Activated naive CD4-positive, alpha-beta T cell treated with anti-CD3 and anti-CD28 coated beads, Interleukin-2, amount 50 U/mL, for 16 hours (primary cell): Measurements from ENCODE around the gene PGBD1.

ENCODE experiments used
- DNase-seq: peaks from one replicate; pipeline ENCODE4 v3.0.0-alpha.2; 2020

The PGBD1 gene, protein sequence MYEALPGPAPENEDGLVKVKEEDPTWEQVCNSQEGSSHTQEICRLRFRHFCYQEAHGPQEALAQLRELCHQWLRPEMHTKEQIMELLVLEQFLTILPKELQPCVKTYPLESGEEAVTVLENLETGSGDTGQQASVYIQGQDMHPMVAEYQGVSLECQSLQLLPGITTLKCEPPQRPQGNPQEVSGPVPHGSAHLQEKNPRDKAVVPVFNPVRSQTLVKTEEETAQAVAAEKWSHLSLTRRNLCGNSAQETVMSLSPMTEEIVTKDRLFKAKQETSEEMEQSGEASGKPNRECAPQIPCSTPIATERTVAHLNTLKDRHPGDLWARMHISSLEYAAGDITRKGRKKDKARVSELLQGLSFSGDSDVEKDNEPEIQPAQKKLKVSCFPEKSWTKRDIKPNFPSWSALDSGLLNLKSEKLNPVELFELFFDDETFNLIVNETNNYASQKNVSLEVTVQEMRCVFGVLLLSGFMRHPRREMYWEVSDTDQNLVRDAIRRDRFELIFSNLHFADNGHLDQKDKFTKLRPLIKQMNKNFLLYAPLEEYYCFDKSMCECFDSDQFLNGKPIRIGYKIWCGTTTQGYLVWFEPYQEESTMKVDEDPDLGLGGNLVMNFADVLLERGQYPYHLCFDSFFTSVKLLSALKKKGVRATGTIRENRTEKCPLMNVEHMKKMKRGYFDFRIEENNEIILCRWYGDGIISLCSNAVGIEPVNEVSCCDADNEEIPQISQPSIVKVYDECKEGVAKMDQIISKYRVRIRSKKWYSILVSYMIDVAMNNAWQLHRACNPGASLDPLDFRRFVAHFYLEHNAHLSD

DNA sequence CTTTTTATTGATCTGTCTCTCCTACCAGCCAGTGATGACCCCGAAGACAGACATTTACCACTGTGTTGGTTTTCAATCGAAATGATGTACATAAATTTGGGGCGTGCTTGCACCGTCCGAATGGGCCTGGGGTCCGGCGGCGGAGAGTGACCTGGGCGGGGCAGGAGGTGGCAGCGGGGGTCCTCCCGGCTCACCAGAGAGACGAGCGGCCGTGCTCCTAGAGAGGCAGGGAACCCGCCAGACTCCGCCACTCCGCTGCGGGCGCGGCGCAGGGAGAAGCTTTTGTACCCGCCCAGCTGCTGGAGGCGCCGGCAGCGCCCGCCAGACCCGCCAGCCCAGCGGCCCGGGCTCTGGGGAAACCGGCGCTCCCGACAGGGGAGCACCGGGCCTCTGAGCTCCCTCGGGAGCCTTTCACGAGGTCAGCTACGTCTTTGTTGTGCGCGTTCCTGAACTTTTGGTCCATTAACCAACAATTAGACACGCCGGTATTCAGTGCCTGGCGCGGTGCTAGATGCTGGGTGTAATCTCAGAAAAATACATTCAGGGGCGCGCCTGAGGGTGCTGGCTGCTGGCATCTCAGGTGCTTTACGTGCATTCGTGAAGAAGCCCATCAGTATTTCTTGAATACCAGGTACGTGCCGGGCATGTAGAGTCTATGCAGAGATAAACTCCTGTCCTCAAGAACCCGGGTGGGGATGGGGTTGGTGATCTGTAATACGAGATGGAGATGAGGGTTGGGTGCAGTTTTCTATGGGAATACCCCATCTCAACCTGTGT, at the start of gene PGBD1:
TSS of gene PGBD1 (plus strand) at position 285 of the 777 bp plus-strand sequence. CDS start 2,242 bp downstream, outside the sequence.
- peak; percentile 53 for DNase-seq

DNA sequence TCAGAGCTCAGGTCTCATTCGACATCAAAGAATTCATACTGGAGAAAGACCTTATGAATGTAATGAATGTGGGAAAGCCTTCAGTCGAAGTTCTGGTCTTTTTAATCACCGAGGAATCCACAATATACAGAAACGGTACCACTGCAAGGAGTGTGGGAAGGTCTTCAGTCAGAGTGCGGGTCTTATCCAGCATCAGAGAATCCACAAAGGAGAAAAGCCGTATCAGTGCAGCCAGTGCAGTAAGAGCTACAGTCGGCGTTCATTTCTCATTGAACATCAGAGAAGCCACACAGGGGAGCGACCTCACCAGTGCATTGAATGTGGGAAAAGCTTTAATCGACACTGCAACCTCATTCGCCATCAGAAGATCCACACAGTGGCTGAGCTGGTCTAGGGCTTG, 48.6 kb upstream of the PGBD1 start:
- no peak for DNase-seq

DNA sequence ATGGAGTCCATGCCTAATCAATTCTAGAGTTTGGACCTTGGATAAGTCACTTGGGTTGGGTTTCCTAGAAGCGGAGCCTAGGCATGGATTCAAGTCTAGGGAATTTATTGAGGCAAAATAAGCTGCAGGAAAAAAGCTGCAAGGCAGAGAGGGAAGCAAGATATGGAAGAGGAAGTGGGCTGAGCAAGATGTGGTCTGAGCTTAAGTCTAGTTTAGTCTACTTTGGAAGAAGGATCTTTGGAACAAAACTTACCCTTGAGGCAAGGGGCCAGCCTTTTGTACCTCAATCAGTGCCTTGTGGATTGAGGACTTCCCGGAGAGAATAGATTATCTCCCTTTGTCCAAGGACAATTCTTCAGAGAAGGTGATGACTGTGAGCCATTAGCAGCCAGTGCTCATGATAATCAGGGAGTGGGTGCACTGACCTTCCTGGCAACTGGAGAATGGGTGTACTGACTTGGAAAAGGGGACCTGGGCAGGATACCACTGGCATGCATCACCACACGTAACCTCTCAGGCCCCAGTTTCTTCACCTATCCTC, 45.4 kb upstream of the PGBD1 start:
- DNase-seq: no peak

DNA sequence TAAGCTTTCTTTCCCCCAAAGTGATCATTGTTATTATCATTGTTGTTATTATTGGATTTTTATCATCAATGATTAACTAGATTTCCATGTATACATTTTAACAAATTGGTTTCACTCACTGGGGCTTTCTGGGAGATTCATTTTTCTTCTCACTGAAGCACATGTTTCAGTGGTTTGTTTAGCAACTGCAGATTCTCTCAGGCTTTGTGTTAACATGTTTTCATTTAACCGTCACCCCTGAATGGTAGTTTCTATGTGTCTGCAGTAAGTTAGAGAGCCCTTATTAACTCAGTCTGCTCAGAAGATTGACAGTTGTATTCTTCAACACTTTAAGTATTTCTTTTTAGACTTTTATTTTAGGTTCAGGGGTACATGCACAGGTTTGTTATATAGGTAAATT, 41.7 kb upstream of the PGBD1 start:
- no peak for DNase-seq

DNA sequence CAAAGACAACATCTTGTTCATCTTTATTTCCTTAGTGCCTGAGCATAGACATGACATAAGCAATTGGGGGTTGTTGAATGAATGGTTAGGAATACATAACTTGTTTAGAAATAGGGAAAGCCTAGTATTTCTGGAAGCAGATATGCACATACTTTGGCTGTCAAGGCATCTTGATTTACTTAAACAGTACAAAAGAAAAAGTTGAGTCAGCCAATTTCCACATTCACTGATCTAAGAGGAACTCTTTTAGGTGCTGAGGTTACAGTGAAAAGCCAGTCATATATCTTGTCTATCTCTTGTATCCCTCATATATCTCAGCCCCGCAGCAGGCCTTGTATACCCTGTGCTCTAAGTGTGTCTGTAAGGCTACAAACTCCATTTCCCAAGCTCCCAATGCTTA, 40.9 kb upstream of the PGBD1 start:
- no peak for DNase-seq

DNA sequence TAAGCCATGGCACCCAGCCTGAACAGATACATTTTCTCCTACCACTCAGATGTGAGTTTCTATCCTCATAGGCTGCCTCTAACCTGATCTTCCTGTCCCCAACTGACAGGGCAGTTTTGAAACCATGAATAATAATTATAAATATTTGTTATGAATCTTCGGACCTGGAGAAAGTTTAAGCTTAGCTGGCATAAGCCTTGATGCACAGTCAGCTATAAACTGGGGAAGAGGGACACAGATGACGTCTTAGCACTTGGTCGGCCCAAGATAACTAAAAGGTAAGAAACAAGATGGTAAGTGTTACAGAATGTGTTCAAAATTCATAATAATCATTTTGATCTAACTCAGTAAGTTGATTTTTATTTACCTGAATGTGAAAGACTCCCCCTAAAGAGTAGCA, 37.4 kb upstream of the PGBD1 start:
- DNase-seq: no peak

DNA sequence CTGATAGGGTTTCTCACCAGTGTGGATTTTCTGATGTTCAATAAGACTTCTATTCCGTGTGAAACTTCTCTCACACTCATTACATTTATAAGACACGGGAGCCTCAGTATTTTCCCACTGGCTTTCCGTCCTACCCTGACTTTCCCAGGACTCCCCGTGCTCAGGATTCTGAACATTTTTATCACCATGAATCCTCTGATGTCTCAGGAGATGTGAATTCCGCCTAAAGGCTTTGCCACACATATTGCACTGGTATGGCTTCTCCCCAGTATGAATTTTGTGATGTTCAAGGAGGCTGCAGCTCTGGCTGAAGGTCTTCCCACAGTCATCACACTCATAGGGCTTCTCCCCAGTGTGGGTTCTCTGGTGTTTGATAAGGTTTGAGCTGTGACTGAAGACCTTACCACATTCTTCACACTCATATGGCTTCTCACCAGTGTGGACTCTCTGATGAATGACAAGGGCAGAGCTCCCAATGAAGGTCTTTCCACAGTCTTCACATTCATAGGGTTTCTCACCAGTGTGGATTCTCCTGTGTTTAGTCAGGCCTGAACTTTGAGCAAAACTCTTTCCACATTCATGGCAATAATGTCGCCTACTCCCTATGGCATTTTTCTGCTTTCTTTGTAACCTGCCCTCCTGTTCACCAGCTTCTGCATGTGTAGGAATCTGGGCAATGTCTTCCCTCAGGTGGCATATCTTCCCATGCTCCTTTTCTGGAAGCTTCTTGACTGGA, 36.0 kb upstream of the PGBD1 start:
- no peak for DNase-seq

DNA sequence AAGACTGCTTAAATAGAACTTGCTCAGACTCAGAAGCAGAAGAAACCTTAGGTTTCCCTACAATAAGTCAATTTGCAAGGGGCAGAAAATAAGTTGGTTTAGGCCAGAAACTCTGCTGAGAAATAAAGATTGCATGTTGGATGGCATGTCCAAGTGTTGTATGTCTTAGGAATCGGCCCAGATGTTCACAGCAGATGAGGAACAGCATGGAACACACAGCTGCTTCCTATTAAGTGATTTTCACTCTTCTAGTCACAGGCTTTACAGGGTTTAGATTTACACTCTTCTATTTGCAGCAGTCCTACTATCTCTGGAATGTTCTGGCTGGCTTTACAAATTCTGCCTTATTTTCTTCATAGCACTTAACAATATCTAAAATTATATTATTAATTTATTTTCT, 32.5 kb upstream of the PGBD1 start:
- no peak for DNase-seq

DNA sequence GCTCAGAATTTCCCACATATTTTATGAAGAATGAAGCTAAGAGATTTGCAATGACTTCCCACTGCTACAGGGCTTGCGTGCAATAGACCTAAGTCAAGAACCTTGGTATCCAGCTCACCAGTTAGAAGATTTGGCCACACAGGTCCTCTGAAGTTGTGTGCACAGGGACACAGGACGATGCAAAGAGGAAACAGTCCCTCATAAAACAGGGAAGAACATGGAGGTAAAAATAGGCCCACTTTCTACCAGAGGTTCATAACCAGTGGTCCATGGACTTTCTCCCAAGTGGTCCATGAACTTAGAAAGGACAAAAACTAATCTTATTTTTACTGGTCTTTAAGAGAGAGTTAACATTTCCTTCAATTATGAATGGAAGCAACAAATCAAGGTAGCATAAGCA, 30.6 kb upstream of the PGBD1 start:
- no peak for DNase-seq

DNA sequence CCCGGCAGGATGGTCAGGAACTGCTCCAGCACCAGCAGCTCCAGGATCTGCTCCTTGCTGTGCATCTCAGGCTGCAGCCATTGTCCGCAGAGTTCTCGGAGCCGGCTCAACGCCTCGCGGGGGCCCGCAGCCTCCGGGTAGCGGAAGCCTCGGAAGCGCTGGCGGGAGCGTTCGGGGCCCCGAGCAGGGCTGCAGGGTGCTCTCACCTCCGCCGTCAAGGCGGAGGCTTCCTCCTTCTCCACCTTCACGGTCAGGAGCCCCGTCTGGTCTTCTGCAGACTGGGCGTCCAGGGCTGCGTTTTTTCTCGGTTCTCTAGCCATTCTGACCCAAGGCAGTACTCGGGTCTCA, 29.7 kb upstream of the PGBD1 start:
- peak; percentile 35 for DNase-seq

DNA sequence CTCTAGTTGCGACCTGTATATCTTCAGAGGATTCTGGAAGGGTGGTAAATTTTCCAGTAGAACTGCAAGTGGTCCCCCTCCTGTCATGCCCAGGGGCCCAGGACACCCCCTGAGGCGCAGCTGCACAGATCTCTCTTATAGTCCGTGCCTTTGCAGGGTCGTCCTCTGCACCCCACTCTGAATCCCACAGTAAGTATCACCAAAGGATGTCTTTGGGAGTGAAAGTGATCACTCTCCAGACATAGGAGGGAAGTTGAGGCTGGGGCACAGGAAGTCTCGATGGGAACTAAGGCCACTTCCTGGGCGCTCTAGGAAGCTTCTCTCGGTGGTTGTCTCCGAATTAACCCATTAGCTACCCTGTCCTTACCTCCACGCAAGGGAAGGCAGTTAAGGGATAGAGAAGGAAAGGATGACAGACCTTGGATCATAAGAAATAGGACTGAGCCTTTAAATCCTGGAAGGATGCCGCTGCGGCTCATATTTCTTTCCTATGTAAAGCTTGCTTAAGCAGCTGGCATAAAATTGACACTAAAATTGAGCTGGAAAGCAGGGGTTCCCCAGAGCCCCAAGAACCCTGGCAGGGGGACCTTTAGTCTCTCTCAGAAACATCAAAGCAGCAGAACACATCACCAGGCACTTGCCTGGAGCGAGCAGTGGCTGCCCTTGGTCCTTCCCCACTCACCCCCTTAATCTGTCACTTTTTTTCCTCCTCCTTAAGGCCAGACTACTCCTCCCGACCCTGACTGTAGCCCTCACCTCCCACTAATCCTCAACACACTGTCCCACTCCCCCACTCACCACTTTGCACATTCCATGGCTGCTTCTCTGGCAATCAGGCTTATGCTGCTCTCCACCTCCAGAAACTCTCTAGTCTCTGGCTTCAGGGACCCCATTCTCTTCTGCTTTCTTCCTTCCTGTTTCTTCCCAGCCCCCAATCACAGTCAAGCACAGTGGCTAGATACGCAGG, 29.1 kb upstream of the PGBD1 start, which contains the start of gene ZKSCAN4:
TSS of gene ZKSCAN4 (minus strand) at position 261 of the 967 bp plus-strand sequence. CDS start 289 bp downstream, outside the sequence.
- peak; percentile 84 for DNase-seq

DNA sequence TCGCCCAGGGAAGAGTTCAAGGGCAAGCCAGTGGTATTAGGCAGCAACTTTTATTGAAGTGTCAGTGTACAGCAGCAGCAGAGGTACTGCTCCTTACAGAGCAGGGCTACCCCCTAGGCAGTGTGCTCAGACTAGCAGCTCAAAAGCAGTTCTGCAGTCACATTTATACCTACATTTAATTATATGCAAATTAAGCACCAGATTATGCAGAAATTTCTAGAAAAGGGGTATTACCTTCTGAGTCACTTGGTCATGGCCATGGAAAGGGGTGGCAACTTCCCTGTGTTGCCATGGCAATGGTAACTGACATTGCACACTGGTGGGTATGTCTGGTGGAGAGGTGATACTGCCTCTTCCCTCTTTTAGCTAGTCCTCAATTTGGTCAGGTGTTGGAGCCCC, 27.3 kb upstream of the PGBD1 start:
- DNase-seq: no peak

DNA sequence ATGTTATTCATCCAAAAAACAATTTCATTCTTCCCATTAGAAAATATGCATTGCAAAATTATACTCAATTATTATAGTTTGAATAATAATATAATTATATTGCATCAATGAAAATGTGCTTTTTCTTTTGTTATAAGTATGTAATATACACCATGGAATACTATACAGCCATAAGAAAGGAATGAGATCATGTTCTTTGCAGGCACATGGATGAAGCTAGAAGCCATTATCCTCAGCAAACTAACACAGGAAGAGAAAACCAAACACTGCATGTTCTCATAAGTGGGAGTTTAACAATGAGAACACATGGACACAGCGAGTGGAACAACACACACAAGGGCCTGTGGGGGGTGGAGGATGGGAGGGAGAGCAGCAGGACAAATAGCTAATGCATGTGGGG, 24.3 kb upstream of the PGBD1 start:
- DNase-seq: no peak

DNA sequence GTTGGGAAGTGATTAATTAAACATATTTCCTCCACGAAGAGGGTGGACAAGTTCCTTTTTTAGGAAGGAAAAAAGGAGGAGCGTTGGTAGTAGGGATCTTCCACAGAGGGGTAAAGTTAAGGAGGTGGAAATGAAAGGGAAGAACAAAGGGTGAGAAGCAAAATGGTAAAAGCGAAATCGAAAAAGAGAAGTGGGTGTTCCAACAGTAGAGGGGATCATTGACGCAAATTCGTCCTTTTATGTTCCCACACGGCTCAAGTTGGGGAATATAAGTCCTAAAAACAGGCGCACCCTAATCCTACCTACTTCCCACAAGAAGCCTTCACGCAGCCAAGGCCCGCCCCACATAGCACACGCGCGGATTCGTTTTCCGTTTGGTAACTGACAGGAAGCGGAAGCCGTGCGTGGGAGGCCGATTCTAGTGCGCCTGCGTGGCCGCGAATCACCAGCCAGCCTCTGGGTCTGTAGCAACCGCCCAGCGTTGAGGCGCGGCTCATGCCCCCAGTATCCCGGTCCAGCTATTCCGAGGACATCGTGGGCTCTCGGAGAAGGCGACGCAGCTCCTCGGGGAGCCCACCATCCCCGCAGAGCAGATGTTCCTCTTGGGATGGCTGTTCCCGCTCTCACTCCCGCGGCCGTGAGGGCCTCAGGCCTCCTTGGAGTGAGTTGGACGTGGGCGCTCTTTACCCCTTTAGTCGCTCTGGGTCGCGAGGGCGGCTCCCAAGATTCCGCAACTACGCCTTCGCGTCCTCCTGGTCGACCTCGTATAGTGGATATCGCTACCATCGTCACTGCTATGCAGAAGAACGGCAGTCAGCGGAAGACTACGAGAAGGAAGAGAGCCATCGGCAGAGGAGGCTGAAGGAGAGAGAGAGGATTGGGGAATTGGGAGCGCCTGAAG, 22.2 kb upstream of the PGBD1 start, which contains the start of gene NKAPL:
TSS of gene NKAPL (plus strand) at position 421 of the 901 bp plus-strand sequence. CDS start at position 496, 75 bp downstream.
- DNase-seq: peak; percentile 63

DNA sequence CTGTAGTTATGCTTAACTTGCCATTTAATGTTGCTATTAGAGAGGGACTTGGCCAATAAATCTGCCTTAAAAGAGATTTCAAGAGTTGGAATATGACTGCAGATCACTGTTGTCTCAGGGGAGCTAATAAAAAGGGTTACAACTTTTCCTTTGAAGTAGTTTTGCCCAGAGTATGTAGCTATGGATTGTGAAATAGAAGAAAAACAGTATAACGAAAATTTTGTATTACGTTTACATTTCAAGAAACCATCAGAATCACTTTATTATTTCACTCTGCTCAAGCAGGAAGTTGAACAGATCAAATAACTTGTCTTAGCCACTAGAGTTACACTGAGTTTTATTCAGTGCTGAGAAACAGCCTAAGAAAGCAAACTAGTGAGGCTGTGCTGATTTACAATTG, 17.4 kb upstream of the PGBD1 start:
- no peak for DNase-seq

DNA sequence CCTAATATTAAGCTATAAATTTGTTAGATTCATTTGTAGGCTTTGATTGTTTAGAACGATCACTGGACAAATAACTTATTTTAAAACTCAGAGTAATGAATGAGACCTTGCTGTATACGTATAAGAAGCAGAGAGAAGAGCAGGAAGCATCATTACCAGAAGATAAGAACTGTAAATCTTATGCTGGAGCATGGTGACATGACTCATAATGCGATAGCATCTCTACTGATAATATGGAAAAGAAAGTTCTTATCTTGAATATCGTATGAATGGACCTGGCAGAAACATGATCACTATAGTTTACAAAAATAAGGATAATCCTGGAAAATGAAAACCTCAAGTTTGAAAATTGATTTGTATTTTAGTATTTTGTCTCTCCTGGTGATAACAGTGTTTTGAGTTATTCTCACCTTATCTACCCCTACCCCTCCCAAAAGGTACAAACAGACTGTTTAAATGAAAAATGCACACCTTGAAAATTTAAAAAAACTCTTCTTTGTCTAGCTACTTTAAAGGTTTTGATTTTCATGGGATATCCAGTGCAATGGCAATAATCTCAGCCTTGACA, 16.5 kb upstream of the PGBD1 start:
- no peak for DNase-seq

DNA sequence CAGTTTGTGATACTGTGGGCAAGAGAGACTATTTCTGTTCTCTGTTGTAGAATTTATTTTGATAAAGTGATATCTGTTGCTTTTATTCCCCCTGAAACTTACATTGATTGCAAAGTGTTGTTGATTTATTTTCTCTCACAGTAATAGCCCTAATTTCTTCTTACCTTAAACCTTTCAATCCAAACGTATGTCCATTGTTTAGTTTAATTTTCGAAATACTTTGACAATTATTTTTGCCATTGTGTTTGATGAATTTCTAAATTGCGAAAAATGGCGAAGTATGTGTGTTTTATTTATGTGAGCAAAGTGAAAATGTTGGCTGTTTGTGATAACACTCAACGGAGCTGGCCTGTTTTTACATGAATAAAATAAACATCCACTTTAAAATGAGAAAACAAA, 14.8 kb upstream of the PGBD1 start:
- no peak for DNase-seq

DNA sequence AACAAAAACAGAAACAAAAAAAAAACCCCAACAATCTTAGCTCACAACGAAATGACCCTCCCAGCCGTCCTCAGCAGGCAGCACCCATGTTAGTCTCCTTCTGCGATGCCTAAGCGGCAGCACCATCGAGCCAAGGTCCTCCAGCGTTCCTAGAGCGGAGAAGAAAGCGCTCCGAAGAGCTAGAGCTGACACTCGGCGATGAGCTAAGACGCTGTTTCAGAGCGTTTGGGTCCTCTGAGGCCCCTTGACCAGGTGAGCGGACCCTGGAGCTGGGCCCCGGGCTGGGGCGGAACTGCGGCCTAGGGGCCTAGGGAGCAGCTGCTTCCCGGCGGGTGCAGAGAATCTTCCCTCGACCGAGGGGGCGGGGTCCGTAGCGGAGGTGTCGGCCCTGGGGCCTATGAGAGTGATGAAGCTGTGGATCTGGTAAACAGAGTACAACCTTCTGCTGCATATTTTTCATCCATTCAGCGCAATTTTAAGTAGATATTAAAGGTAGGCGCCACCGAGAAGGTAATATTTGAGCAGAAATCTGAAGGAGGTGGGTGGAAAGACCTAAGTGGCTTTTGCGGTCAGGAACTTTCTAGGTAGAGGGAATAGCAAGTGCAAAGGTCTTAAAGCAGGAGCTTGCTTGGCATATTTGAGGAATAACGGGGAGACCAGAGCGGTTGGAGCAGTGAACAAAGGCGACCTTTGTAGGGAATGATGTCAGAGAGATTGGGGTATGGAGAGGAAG, 14.2 kb upstream of the PGBD1 start, which contains the start of gene ZSCAN26:
TSS of gene ZSCAN26 (plus strand) at position 182 of the 733 bp plus-strand sequence. CDS start 4,777 bp downstream, outside the sequence.
- peak; percentile 91 for DNase-seq

DNA sequence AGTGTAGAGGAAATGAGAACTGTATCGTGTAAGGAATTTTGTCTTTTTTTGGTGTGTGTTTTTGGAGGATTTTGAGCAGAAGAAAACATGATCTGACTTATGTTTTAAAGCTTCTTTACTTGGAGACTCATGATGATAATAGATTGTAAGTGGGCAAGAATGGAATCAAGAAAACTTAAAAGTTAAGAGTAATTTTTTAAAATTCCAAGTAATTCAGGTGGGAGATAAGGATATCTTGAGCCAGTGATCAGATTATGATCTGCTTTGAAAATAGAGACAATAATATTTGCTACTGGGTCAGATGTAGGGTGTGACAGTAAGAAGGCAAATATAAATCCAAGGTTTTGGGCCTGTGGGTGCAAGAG, 13.7 kb upstream of the PGBD1 start:
- no peak for DNase-seq
